Thyroid gland (tissue), 4 donors: ENCODE data around the gene RNU11. TPM values are rescaled to one million over a fixed set of nuclear protein-coding genes. Genes with fewer than 3 reads are reported as not detected.
"Not testable (repeated sequence)": the region's sequence is repeated elsewhere in the genome, so short reads cannot be mapped to it uniquely, and the experiment has no call there.

Experiments
- DNase-seq, 2 donors: peaks; one replicate each; pipeline ENCODE4 v3.0.0-alpha.2; 2019
- H3K27ac ChIP-seq, 3 donors: fragments of 200-600 bp; sonication (generic); 1 replicate in 2 of 3; 2 replicates in 1 of 3; pipeline ENCODE4 v1.5.1; 2016 to 2019; ENCODE audit warnings: mild to moderate bottlenecking in 1 of 3, moderate library complexity in 1 of 3
- H3K27me3 ChIP-seq: fragments of 200-600 bp; sonication (generic); one replicate; pipeline ENCODE4 v1.5.1; 2019
- H3K36me3 ChIP-seq, 2 donors: fragments of 200-600 bp; sonication (generic); one replicate each; pipeline ENCODE4 v1.5.1; 2016 to 2019
- H3K4me1 ChIP-seq, 2 donors: fragments of 200-600 bp; sonication (generic); one replicate each; pipeline ENCODE4 v1.5.1; 2017 to 2019
- H3K4me3 ChIP-seq, 3 donors: fragments of 200-600 bp; sonication (generic); replicated peaks in 1 of 3; 1 replicate in 2 of 3; 2 replicates in 1 of 3; pipeline ENCODE4 v1.5.1; 2016; ENCODE audit warnings: mild to moderate bottlenecking in 1 of 3
- H3K9me3 ChIP-seq: fragments of 200-600 bp; sonication (generic); one replicate; pipeline ENCODE4 v1.5.1; 2017
- CTCF ChIP-seq, 6 experiments: fragments of 200-600 bp in 3 of 6; fragments of 450-650 bp in 3 of 6; sonication (generic) in 3 of 6; IDR thresholded peaks; one replicate each; pipeline ENCODE4 v1.5.1; 2016 to 2019; ENCODE audit warnings: antibody characterized with exemption in 6 of 6, mild to moderate bottlenecking in 2 of 6, inconsistent platforms in 1 of 6, moderate library complexity in 1 of 6
- POLR2A ChIP-seq, 2 donors: fragments of 450-650 bp; IDR thresholded peaks; one replicate each; pipeline ENCODE4 v1.6.1; 2017; ENCODE audit warnings: antibody characterized with exemption in 2 of 2, mild to moderate bottlenecking in 2 of 2, moderate library complexity in 1 of 2
- WGBS, 2 donors: methylation state at CpG; one replicate each; pipeline ENCODE4 v1.1.5; 2017; 5-methylcytosine and 5-hydroxymethylcytosine counted together
- intact Hi-C: fragments of 100-400 bp; cut with DNase I; formaldehyde crosslinking; loops from one replicate; pipeline ENCODE4 v1.15.1; 2023
- total RNA-seq, 4 donors: library from RNA; depleted of rRNA; stranded (reverse); fragments of >200 nt; gene quantifications; one replicate each; pipeline ENCODE4 v1.2.3, GENCODE V29; 2016

Gene RNU11
- total RNA-seq, 4 donors from 2014 or later: not detected

GRCh38 chr1:28646040-28646439 lies 2.4 kb upstream of the RNU11 start:
- H3K4me1 ChIP-seq: peaks cover 14 to 33% of the 10 kb centered on the region in 2 donors
- 95 to 100% methylated on average over 1 of the region's 1 CpG for WGBS, 2 donors

GRCh38 chr1:28648008-28648473 lies 359 bp upstream of the RNU11 start:
- H3K4me3 ChIP-seq: peak overlapping the region in 1 of 3 donors; percentile 33
- intact Hi-C loops: loop anchor here (10.0 kb wide), 1 partner anchor 227 kb away; no protein-coding TSS in a partner anchor
- DNase-seq: peak; percentile 89 to 93
- WGBS, 2 donors: 5% methylated on average over 18 of the region's 18 CpGs
- no peaks in the 10 kb centered on the region for H3K27me3 ChIP-seq
- peaks cover 5 to 24% of the 10 kb centered on the region in 2 donors for H3K4me1 ChIP-seq
- TF ChIP-seq POLR2A (IDR thresholded peaks at IDR 0.05): no peak
- TF ChIP-seq CTCF (IDR thresholded peaks at IDR 0.05): no peak
- H3K27ac ChIP-seq: peak overlapping the region; percentile 80 to 89 (median 86)
- no peaks in the 10 kb centered on the region for H3K36me3 ChIP-seq
- no peaks in the 10 kb centered on the region for H3K9me3 ChIP-seq

More at GRCh38 chr1:28646040-28646439, 2.4 kb upstream of the RNU11 start:
- no peaks in the 10 kb centered on the region for H3K27me3 ChIP-seq
- no peak for TF ChIP-seq POLR2A (IDR thresholded peaks at IDR 0.05)
- TF ChIP-seq CTCF (IDR thresholded peaks at IDR 0.05): no peak
- no peak for DNase-seq
- H3K36me3 ChIP-seq: no peaks in the 10 kb centered on the region
- H3K27ac ChIP-seq: no peak overlapping the region
- intact Hi-C loops: loop anchor here (10.0 kb wide), 1 partner anchor 229 kb away; no protein-coding TSS in a partner anchor
- no peak overlapping the region for H3K4me3 ChIP-seq
- no peaks in the 10 kb centered on the region for H3K9me3 ChIP-seq

- DNase-seq, H3K36me3 ChIP-seq, H3K27me3 ChIP-seq, intact Hi-C loops, H3K27ac ChIP-seq, H3K4me3 ChIP-seq, H3K9me3 ChIP-seq, H3K4me1 ChIP-seq: not testable (repeated sequence)
- WGBS, 2 donors: 89 to 91% methylated on average over 13 of the region's 13 CpGs
Measured at GRCh38 chr1:28653063-28653462, 4.7 kb downstream of the RNU11 start.

GRCh38 chr1:28653870-28654269 lies 5.5 kb downstream of the RNU11 start:
- DNase-seq: peak; percentile 10 to 18
- intact Hi-C loops: not testable (repeated sequence)
- WGBS, 2 donors: 73 to 76% methylated on average over 3 of the region's 3 CpGs

GRCh38 chr1:28655448-28656311 lies 7.3 kb downstream of the RNU11 start:
- H3K27me3 ChIP-seq, H3K27ac ChIP-seq, intact Hi-C loops, H3K9me3 ChIP-seq, H3K36me3 ChIP-seq, H3K4me1 ChIP-seq, H3K4me3 ChIP-seq, DNase-seq: not testable (repeated sequence)
- 87 to 88% methylated on average over 10 of the region's 10 CpGs for WGBS, 2 donors

More at GRCh38 chr1:28653870-28654269, 5.5 kb downstream of the RNU11 start:
- not testable (repeated sequence) for H3K4me3 ChIP-seq, H3K27ac ChIP-seq, H3K27me3 ChIP-seq, H3K36me3 ChIP-seq, H3K4me1 ChIP-seq, H3K9me3 ChIP-seq

- intact Hi-C loops: no loop called here
- WGBS, 2 donors: 96 to 97% methylated on average over 6 of the region's 6 CpGs
Measured at GRCh38 chr1:28656335-28656734, 7.9 kb downstream of the RNU11 start.

More at GRCh38 chr1:28656335-28656734, 7.9 kb downstream of the RNU11 start:
- Histone ChIP-seq H3K27ac (no peak overlapping the region), H3K4me3 (no peak overlapping the region), H3K4me1 (no peaks in the 10 kb centered on the region), H3K27me3 (no peaks in the 10 kb centered on the region), H3K9me3 (no peaks in the 10 kb centered on the region), H3K36me3 (no peaks in the 10 kb centered on the region)
- TF ChIP-seq CTCF (IDR thresholded peaks at IDR 0.05): no peak
- no peak for TF ChIP-seq POLR2A (IDR thresholded peaks at IDR 0.05)
- no peak for DNase-seq
